ENCODE measurements around the gene PCDHGA8.
"Not testable (repeated sequence)": the region's sequence is repeated elsewhere in the genome, so short reads cannot be mapped to it uniquely, and the experiment has no call there.

Gene PCDHGA8

GRCh38 chr5:141392429-141393198 lies at the start of gene PCDHGA8:
TSS of gene PCDHGA8 (plus strand) at chr5:141392633. CDS start at chr5:141392814, 181 bp downstream.
- TF ChIP-seq SUZ12 (IDR thresholded peaks at IDR 0.05; ENCODE audit: extremely low read depth, insufficient read depth, insufficient read length) (no peak), YY1 (IDR thresholded peaks at IDR 0.05; ENCODE audit: insufficient read depth, insufficient read length) (no peak), ZNF274 (IDR thresholded peaks at IDR 0.05; ENCODE audit: low read depth, low read length) (no peak)
- H3K36me3 ChIP-seq (ENCODE audit: insufficient read depth, insufficient read length, low read length), result no peaks in the 10 kb centered on the region
- H3K27me3 ChIP-seq (ENCODE audit: insufficient read depth, insufficient read length), result no peaks in the 10 kb centered on the region
- no peak within 1 kb of the TSS for H3K4me3 ChIP-seq (ENCODE audit: insufficient read length, low read depth)
- H3K9ac ChIP-seq (ENCODE audit: insufficient read length, low read depth), result no peak within 1 kb of the TSS
- H3K9me3 ChIP-seq (ENCODE audit: insufficient read depth, low read length), result peaks cover 14% of the 10 kb centered on the region; the same call in 1 of the 2 replicates
- DNase-seq (ENCODE audit: low read depth, low spot score), result no peak
- no peaks in the 10 kb centered on the region for H3K4me1 ChIP-seq (ENCODE audit: insufficient read depth, insufficient read length)

- Histone ChIP-seq H3K27me3 (ENCODE audit: insufficient read depth, insufficient read length) (no peaks in the 10 kb centered on the region), H3K36me3 (ENCODE audit: insufficient read depth, insufficient read length, low read length) (no peaks in the 10 kb centered on the region), H3K4me3 (ENCODE audit: insufficient read length, low read depth) (no peak overlapping the region), H3K4me1 (ENCODE audit: insufficient read depth, insufficient read length) (no peaks in the 10 kb centered on the region), H3K9me3 (ENCODE audit: insufficient read depth, low read length) (peaks cover 44% of the 10 kb centered on the region), H3K9ac (ENCODE audit: insufficient read length, low read depth) (no peak overlapping the region)
- DNase-seq (ENCODE audit: low read depth, low spot score), result no peak
- TF ChIP-seq ZNF274 (IDR thresholded peaks at IDR 0.05; ENCODE audit: low read depth, low read length) (no peak), YY1 (IDR thresholded peaks at IDR 0.05; ENCODE audit: insufficient read depth, insufficient read length) (no peak), SUZ12 (IDR thresholded peaks at IDR 0.05; ENCODE audit: extremely low read depth, insufficient read depth, insufficient read length) (no peak)
These were observed 49.7 kb upstream of the PCDHGA8 start for GRCh38 chr5:141342773-141343172.

DNA sequence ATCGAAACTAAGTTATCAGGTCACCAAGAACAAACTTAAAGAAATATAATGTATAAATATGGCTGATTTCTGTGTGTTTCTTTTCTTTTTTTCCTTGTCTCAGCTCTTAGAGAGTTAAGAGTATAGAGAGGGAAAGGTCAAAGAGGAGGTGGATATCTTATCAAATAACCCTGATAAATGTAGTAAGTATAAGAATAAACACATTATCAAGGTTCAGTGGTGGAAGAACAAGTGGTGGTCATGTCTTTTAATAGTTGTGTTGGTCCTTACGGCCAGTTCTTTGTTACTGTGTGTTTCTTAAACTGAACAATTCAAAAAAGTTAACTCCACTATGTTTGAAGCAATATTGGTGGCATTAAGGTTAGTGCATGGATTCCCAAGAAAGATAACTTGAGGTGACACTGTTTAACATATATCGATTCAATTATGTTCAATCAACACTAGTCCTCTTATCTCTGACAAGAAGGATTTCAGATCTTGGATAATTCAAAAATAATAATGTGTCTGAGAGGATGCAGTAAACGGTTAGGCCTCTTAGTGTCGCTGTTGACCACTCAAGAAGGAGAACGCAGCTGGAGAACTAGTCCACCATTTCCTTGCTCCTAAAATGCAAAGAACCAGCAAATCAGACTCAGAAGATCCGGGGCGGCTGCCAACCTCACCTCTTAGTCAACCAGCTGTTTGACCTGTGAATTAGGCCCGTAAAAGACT lies 49.0 kb upstream of the PCDHGA8 start, which contains the start of gene PCDHGA3:
TSS of gene PCDHGA3 (plus strand) at position 588 of the 711 bp plus-strand sequence. CDS start 205 bp downstream, outside the sequence.
- no peaks in the 10 kb centered on the region for H3K27me3 ChIP-seq (ENCODE audit: insufficient read depth, insufficient read length)
- no peaks in the 10 kb centered on the region for H3K4me1 ChIP-seq (ENCODE audit: insufficient read depth, insufficient read length)
- H3K4me3 ChIP-seq (ENCODE audit: insufficient read length, low read depth), result no peak within 1 kb of the TSS
- H3K36me3 ChIP-seq (ENCODE audit: insufficient read depth, insufficient read length, low read length), result no peaks in the 10 kb centered on the region
- H3K9ac ChIP-seq (ENCODE audit: insufficient read length, low read depth), result no peak within 1 kb of the TSS
- no peak for DNase-seq (ENCODE audit: low read depth, low spot score)
- peaks cover 43% of the 10 kb centered on the region for H3K9me3 ChIP-seq (ENCODE audit: insufficient read depth, low read length)
- TF ChIP-seq SUZ12 (IDR thresholded peaks at IDR 0.05; ENCODE audit: extremely low read depth, insufficient read depth, insufficient read length), result no peak
- TF ChIP-seq ZNF274 (IDR thresholded peaks at IDR 0.05; ENCODE audit: low read depth, low read length), result no peak
- no peak for TF ChIP-seq YY1 (IDR thresholded peaks at IDR 0.05; ENCODE audit: insufficient read depth, insufficient read length)

DNA sequence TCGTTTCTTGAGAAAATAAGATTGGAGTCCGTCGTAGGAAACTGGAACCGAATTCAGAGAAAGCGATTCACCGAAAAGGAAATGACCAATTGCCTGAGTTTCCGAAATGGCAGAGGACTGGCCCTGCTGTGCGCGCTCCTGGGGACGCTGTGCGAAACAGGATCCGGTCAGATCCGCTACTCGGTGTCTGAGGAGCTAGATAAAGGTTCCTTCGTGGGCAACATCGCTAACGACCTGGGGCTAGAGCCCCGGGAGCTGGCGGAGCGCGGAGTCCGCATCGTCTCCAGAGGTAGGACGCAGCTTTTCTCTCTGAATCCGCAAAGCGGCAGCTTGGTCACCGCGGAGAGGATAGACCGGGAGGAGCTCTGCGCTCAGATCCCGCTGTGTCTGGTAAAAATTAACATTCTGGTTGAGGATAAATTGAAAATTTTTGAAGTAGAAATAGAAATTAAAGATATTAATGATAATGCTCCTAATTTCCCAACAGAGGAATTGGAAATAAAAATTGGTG lies 48.4 kb upstream of the PCDHGA8 start:
- Histone ChIP-seq H3K27me3 (ENCODE audit: insufficient read depth, insufficient read length) (no peaks in the 10 kb centered on the region), H3K9me3 (ENCODE audit: insufficient read depth, low read length) (peaks cover 37% of the 10 kb centered on the region), H3K4me1 (ENCODE audit: insufficient read depth, insufficient read length) (no peaks in the 10 kb centered on the region), H3K36me3 (ENCODE audit: insufficient read depth, insufficient read length, low read length) (no peaks in the 10 kb centered on the region), H3K4me3 (ENCODE audit: insufficient read length, low read depth) (no peak overlapping the region), H3K9ac (ENCODE audit: insufficient read length, low read depth) (no peak overlapping the region)
- DNase-seq (ENCODE audit: low read depth, low spot score), result no peak
- TF ChIP-seq YY1 (IDR thresholded peaks at IDR 0.05; ENCODE audit: insufficient read depth, insufficient read length) (no peak), SUZ12 (IDR thresholded peaks at IDR 0.05; ENCODE audit: extremely low read depth, insufficient read depth, insufficient read length) (no peak), ZNF274 (IDR thresholded peaks at IDR 0.05; ENCODE audit: low read depth, low read length) (no peak)

DNA sequence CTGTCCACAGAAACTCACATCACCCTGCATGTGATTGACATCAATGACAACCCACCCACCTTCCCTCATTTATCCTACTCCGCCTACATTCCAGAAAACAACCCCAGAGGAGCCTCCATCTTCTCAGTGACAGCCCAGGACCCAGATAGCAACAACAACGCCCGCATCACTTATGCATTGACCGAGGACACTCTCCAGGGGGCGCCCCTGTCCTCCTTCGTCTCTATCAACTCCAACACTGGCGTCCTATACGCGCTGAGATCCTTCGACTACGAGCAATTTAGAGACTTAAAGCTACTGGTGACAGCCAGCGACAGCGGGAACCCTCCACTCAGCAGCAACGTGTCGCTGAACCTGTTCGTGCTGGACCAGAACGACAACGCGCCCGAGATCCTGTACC lies 47.1 kb upstream of the PCDHGA8 start:
- DNase-seq (ENCODE audit: low read depth, low spot score), result no peak
- peaks cover 24% of the 10 kb centered on the region for H3K9me3 ChIP-seq (ENCODE audit: insufficient read depth, low read length)
- H3K4me1 ChIP-seq (ENCODE audit: insufficient read depth, insufficient read length), result no peaks in the 10 kb centered on the region
- no peaks in the 10 kb centered on the region for H3K36me3 ChIP-seq (ENCODE audit: insufficient read depth, insufficient read length, low read length)
- H3K4me3 ChIP-seq (ENCODE audit: insufficient read length, low read depth), result no peak overlapping the region
- H3K27me3 ChIP-seq (ENCODE audit: insufficient read depth, insufficient read length), result no peaks in the 10 kb centered on the region
- no peak for TF ChIP-seq YY1 (IDR thresholded peaks at IDR 0.05; ENCODE audit: insufficient read depth, insufficient read length)
- no peak for TF ChIP-seq SUZ12 (IDR thresholded peaks at IDR 0.05; ENCODE audit: extremely low read depth, insufficient read depth, insufficient read length)
- TF ChIP-seq ZNF274 (IDR thresholded peaks at IDR 0.05; ENCODE audit: low read depth, low read length), result no peak
- no peak overlapping the region for H3K9ac ChIP-seq (ENCODE audit: insufficient read length, low read depth)

DNA sequence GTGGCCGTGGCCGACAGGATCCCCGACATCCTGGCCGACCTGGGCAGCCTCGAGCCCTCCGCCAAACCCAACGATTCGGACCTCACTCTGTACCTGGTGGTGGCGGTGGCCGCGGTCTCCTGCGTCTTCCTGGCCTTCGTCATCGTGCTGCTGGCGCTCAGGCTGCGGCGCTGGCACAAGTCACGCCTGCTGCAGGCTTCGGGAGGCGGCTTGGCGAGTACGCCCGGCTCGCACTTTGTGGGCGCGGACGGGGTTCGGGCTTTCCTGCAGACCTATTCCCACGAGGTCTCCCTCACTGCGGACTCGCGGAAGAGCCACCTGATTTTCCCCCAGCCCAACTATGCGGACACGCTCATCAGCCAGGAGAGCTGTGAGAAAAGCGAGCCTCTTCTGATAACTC lies 46.4 kb upstream of the PCDHGA8 start:
- not testable (repeated sequence) for H3K9ac ChIP-seq (ENCODE audit: insufficient read length, low read depth); DNase-seq (ENCODE audit: low read depth, low spot score); H3K27me3 ChIP-seq (ENCODE audit: insufficient read depth, insufficient read length); H3K36me3 ChIP-seq (ENCODE audit: insufficient read depth, insufficient read length, low read length); H3K4me3 ChIP-seq (ENCODE audit: insufficient read length, low read depth); H3K4me1 ChIP-seq (ENCODE audit: insufficient read depth, insufficient read length)
- H3K9me3 ChIP-seq (ENCODE audit: insufficient read depth, low read length), result peaks cover 28% of the 10 kb centered on the region

GRCh38 chr5:141349917-141350619 lies 42.4 kb upstream of the PCDHGA8 start, which contains the start of gene PCDHGB1:
TSS of gene PCDHGB1 (plus strand) at chr5:141350099. CDS start at chr5:141350261, 162 bp downstream.
- H3K9me3 ChIP-seq (ENCODE audit: insufficient read depth, low read length), result peaks cover 34% of the 10 kb centered on the region
- no peak for TF ChIP-seq ZNF274 (IDR thresholded peaks at IDR 0.05; ENCODE audit: low read depth, low read length)
- TF ChIP-seq SUZ12 (IDR thresholded peaks at IDR 0.05; ENCODE audit: extremely low read depth, insufficient read depth, insufficient read length), result no peak
- no peak for TF ChIP-seq YY1 (IDR thresholded peaks at IDR 0.05; ENCODE audit: insufficient read depth, insufficient read length)
- H3K9ac ChIP-seq (ENCODE audit: insufficient read length, low read depth), result no peak within 1 kb of the TSS
- H3K27me3 ChIP-seq (ENCODE audit: insufficient read depth, insufficient read length), result no peaks in the 10 kb centered on the region
- no peak for DNase-seq (ENCODE audit: low read depth, low spot score)
- H3K4me3 ChIP-seq (ENCODE audit: insufficient read length, low read depth), result no peak within 1 kb of the TSS
- H3K36me3 ChIP-seq (ENCODE audit: insufficient read depth, insufficient read length, low read length), result no peaks in the 10 kb centered on the region
- H3K4me1 ChIP-seq (ENCODE audit: insufficient read depth, insufficient read length), result no peaks in the 10 kb centered on the region

Measured in NT2/D1 (cell line).